OCI-M2 (cell line): ENCODE measurements around the gene ZNF763.
A peak's percentile ranks its signal among the peaks of the same experiment; 100 is the strongest.
"Not testable (repeated sequence)": the region's sequence is repeated elsewhere in the genome, so short reads cannot be mapped to it uniquely, and the experiment has no call there.

ENCODE experiments used
- DNase-seq: peaks from one replicate; lab custom pipeline; 2025; ENCODE audit not compliant: unreplicated experiment; lab: John Stamatoyannopoulos, UW

The ZNF763 gene

DNA sequence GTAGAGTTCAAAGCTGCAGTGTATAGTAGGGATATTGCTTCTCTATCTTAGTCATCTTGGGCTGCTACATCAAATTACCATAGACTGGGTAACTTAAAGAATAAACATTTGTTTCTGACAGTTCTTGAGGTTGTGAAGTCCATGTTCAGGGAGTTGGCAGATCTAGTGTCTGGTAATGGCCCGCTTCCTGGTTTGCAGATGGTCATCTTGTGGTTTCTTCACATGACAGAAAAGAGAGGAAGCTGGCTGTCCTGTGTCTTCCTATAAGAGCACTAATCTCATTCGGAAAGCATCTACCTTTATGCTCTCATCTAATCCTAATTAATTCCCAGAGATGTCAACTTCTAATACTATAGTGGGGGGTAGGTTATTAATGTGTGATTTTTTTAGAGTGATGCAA lies 6.2 kb downstream of the ZNF763 start:
- DNase-seq: no peak

DNA sequence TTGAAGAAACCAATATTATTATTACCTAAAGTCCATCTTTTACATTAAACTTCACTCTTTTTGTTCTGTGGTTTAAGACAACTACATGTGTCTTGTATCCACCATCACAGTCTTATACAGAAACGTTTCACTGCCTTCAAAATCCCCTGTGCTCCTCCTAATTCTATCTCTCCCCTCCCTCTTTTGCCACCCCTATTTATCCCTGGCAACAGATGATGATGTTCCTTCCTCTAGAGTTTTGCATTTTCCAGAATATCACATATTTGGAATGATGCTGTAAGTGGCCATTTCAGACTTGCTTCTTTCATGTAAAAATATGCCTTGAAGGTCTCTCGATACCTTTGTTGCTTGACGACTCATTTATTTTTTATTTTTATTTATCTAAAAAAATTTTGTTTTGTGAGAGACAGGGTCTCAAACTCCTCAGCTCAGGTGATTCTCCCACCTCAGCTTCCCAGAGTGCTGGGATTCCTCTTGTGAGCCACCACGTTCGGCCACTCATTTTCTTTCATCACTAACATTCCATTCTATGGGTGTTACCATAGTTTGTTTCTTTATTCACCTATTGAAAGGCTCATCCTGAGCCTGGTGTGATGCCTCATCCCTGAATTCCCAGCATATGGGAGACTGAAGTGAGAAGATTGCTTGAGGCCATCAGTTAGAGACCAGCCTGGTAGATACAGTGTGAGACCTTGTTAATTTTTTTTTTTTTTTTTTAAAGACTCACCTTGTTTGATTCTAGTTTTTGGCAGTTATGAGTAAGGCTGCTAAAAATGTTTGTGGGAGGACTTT lies 8.4 kb downstream of the ZNF763 start:
- no peak for DNase-seq

- no peak for DNase-seq
Observed at GRCh38 chr19:11978492-11979100, 13.8 kb downstream of the ZNF763 start.

DNA sequence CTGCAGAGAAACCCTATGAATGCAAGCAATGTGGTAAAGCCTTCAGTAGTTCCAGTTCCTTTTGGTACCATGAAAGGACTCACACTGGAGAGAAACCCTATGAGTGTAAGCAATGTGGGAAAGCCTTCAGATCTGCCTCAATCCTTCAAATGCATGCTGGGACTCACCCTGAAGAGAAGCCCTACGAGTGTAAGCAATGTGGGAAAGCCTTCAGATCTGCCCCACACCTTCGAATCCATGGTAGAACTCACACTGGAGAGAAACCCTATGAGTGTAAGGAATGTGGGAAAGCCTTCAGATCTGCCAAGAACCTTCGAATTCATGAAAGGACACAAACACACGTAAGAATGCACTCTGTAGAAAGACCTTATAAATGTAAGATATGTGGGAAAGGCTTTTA lies 14.7 kb downstream of the ZNF763 start:
- no peak for DNase-seq

GRCh38 chr19:11982526-11982925 lies 17.7 kb downstream of the ZNF763 start:
- no peak for DNase-seq

- DNase-seq: no peak
Observed at GRCh38 chr19:11984986-11985385, 20.1 kb downstream of the ZNF763 start.

DNA sequence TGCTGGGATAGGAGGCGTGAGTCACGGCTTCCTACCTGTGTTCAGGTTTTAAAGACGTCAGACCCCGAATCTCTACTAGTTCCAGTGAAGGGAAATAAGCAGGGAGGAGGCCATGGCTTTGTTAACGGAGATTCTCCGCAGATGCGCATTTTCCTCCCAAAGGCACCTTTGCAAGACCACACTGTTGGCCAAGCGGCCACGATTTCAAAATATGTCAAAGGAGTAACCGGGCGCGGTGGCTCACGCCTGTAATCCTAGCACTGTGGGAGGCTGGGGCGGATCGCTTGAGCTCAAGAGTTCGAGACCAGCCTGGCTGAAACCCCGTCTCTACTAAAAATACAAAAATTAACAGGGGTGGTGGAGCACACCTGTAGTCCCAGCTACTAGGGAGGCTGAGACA lies 21.9 kb downstream of the ZNF763 start:
- DNase-seq: no peak

DNA sequence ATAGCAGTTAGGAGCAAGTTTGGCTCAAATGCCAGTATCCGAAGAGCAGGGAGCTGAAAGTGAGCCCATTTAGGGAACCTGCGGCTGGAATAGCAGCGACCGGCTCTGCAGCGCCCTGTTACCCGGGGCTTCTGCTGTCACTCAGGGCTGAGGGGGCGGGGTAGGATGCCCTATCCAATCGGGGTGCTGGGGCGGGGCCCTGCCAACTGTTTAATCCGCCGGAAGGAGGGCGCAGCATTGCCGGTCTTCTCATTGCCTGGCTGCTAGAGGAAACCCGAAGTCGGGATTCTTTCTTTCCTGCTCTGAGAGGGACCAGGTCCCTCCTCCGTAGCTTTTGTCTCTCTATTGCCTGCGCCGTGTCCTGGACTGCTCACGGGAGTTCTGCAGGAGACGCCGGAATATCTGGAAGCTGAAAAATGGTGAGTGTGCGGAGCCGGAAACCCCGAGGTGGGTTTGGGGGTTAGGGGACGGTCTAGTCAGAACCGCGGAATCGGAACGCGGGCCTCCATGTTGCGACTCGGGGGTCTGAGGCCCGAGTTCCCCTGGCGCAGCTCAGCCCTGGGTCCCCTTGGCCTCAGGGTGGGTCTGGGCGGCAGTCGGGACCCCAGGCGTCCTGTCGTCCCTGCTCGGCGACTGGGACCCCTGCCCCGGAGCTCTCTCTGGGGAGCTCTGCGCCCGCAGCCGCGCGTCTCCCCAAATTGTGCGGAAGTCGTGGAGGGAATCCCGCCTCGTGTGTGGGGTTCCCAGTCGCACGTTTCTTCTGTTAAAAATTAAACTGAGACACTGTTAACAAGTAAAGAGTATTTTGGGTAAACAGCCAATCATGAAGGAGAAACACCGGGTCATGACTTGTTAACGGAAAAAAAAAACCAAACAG lies 22.8 kb downstream of the ZNF763 start:
- DNase-seq: peak; percentile 100

- no peak for DNase-seq
Observed at GRCh38 chr19:11989112-11989456, 24.2 kb downstream of the ZNF763 start.

GRCh38 chr19:11991921-11992320 lies 27.1 kb downstream of the ZNF763 start:
- not testable (repeated sequence) for DNase-seq

DNA sequence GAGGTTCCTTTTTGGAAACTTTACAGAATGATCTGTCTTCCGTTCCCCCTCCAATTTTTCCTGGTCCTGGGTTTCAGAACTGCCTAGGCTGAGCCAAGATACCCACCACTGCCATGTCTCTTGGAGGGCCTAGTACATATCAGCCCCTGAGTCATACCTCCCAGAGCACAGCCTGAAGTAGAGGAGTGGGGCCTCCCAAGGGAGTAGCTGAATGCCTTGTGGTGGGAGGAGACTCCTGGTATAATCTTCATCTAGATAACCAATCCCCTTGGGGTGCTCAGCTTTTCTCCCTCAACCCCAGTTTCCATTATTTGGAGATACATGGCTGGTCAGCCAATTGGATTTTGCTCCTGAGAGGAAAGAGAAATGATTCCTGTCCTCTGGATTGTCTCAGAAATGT lies 30.3 kb downstream of the ZNF763 start:
- no peak for DNase-seq

GRCh38 chr19:12000152-12000981 lies 35.5 kb downstream of the ZNF763 start:
- DNase-seq: no peak

- no peak for DNase-seq
Observed at GRCh38 chr19:12015015-12015752, 50.3 kb downstream of the ZNF763 start.

DNA sequence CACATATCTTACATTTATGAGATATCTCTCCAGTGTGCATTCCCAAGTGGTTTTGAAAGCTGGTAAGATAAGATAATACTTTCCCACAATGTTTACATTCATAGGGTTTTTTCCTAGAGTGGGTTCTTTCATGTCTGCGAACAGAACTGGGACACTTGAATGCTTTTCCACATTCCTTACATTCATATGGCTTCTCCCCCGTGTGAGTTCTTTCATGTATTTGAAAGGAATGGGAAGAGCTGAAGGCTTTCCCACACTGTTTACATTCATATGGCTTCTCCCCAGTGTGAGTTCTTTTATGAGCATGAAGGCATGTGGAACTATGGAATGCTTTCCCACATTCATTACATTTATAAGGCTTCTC lies 50.9 kb downstream of the ZNF763 start:
- DNase-seq: no peak
